ENCODE measurements around the gene SRMS. TPM values are rescaled to one million over a fixed set of nuclear protein-coding genes. Genes with fewer than 3 reads are reported as not detected.
"Not testable (repeated sequence)": the region's sequence is repeated elsewhere in the genome, so short reads cannot be mapped to it uniquely, and the experiment has no call there.

The SRMS gene
- total RNA-seq, 1 donor from 2014 or later = not detected

DNA sequence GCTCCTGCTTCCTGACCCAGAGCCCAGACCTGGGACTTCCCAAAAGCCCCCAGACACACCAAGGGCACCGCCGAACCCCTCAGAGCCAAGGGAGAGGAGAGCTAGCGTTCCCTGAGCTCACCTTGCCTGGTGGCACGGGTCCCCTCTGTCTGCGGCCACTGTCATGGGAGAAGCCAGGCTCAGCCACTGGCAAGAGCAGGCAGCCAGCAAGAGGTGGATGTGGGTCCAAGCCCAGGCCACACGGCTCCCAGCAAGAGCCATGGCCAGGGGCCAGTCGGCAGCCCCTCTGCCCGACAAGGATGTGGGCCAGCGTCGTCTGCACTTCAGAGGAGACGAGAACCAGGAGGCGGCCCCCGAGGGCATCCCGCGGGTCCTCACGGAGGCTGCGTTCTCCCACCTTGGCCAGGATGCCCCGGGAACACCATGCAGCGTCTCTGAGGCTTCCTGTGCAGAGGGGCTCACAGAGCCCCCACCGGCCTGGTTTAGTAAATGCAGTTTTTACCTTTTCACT lies 29.1 kb downstream of the SRMS start:
- peaks cover 5% of the 10 kb centered on the region for H3K4me1 Mint-ChIP-seq (ENCODE audit: low read depth)
- no peaks in the 10 kb centered on the region for H3K9me3 Mint-ChIP-seq (ENCODE audit: low read depth)
- peaks cover 19% of the 10 kb centered on the region for H3K27me3 Mint-ChIP-seq
- H3K36me3 Mint-ChIP-seq (ENCODE audit: insufficient read depth) = peaks cover 6% of the 10 kb centered on the region
- peak overlapping the region; percentile 69 for H3K4me3 Mint-ChIP-seq (ENCODE audit: low read depth)
- DNase-seq (ENCODE audit: low spot score, unreplicated experiment) = peak; percentile 8
- peak; percentile 27 for TF ChIP-seq CTCF (IDR thresholded peaks at IDR 0.05; ENCODE audit: unreplicated experiment)
- peak overlapping the region; percentile 82 for H3K27ac Mint-ChIP-seq

DNA sequence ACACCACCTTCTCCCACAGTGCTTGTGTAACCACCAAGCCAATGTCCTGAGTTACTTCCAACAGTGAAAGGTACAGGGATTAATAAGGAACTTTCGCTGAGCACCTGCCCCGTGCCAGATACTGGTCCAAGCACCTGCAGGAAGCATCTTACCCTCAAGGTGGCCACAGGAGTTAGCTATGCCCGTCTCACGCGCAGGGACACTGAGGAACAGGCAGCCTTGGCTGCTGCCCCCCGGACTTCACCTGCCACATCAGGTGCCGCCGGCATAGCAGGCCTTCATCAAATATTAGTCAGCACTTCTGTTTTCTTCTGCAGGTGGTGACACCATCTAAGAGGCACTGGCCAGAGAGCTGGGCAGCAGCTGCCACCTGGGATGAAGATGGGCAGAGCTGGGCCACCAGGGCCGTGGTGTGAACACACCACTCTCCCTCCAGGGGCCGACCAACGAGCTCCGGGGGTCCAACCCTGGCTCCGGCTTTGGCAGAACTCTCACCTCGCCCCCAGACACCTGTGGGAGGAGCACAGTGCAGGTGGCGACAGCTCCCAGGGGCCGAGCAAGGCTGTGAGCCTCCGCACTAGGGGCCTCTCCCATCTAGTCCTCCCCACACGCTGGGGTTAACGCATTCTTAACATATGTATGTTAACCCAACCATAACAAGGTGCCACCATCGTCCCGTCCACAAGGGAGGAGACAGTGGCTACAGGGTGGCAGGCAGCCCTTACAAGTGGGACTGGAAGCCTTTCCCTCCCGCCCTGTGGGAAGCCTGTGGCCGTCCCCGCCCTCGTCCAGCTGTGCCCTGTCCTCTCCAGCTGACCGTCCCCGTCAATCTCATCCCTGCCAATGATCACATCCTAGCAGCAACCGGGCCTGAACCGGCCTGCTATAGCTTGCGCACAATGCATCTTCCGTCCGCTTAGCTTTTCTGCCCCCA lies 29.9 kb downstream of the SRMS start:
- H3K27ac Mint-ChIP-seq = peak overlapping the region; percentile 82

GRCh38 chr20:63514520-63514919 lies 33.0 kb downstream of the SRMS start:
- H3K4me3 Mint-ChIP-seq (ENCODE audit: low read depth); H3K4me1 Mint-ChIP-seq (ENCODE audit: low read depth); H3K27ac Mint-ChIP-seq; DNase-seq (ENCODE audit: low spot score, unreplicated experiment); H3K36me3 Mint-ChIP-seq (ENCODE audit: insufficient read depth); H3K9me3 Mint-ChIP-seq (ENCODE audit: low read depth): not testable (repeated sequence)
- H3K27me3 Mint-ChIP-seq = peaks cover 40% of the 10 kb centered on the region

More for the DNA sequence above, 29.9 kb downstream of the SRMS start:
- H3K9me3 Mint-ChIP-seq (ENCODE audit: low read depth) = no peaks in the 10 kb centered on the region
- H3K4me1 Mint-ChIP-seq (ENCODE audit: low read depth) = peaks cover 4% of the 10 kb centered on the region
- peaks cover 25% of the 10 kb centered on the region for H3K27me3 Mint-ChIP-seq
- DNase-seq (ENCODE audit: low spot score, unreplicated experiment) = peak; percentile 9
- H3K4me3 Mint-ChIP-seq (ENCODE audit: low read depth) = peak overlapping the region; percentile 45
- peaks cover 2% of the 10 kb centered on the region for H3K36me3 Mint-ChIP-seq (ENCODE audit: insufficient read depth)
- no peak for TF ChIP-seq CTCF (IDR thresholded peaks at IDR 0.05; ENCODE audit: unreplicated experiment)

GRCh38 chr20:63513207-63513606 lies 34.3 kb downstream of the SRMS start:
- no peak overlapping the region for H3K27ac Mint-ChIP-seq
- no peak overlapping the region for H3K4me3 Mint-ChIP-seq (ENCODE audit: low read depth)
- DNase-seq (ENCODE audit: low spot score, unreplicated experiment) = no peak
- H3K9me3 Mint-ChIP-seq (ENCODE audit: low read depth) = peaks cover 4% of the 10 kb centered on the region
- peaks cover 43% of the 10 kb centered on the region for H3K27me3 Mint-ChIP-seq
- H3K36me3 Mint-ChIP-seq (ENCODE audit: insufficient read depth) = no peaks in the 10 kb centered on the region
- no peak for TF ChIP-seq CTCF (IDR thresholded peaks at IDR 0.05; ENCODE audit: unreplicated experiment)
- no peaks in the 10 kb centered on the region for H3K4me1 Mint-ChIP-seq (ENCODE audit: low read depth)

- Mint-ChIP-seq H3K9me3 (ENCODE audit: low read depth) (peaks cover 14% of the 10 kb centered on the region), H3K36me3 (ENCODE audit: insufficient read depth) (no peaks in the 10 kb centered on the region), H3K27ac (no peak overlapping the region), H3K27me3 (peaks cover 45% of the 10 kb centered on the region), H3K4me3 (ENCODE audit: low read depth) (no peak overlapping the region), H3K4me1 (ENCODE audit: low read depth) (no peaks in the 10 kb centered on the region)
- TF ChIP-seq CTCF (IDR thresholded peaks at IDR 0.05; ENCODE audit: unreplicated experiment) = no peak
- DNase-seq (ENCODE audit: low spot score, unreplicated experiment) = no peak
Measured at GRCh38 chr20:63509088-63509564, 38.4 kb downstream of the SRMS start.
